K562 (cell line): Measurements from ENCODE around the gene CLEC3B. TPM values are rescaled to one million over a fixed set of nuclear protein-coding genes. Genes with fewer than 3 reads are reported as not detected.

Experiments
- ELK3 ChIP-seq: fragments of 450-650 bp; formaldehyde crosslinking; IDR thresholded peaks from 2 replicates; pipeline ENCODE4 v1.4.0; 2020; ENCODE audit warnings: mild to moderate bottlenecking
- HDGF ChIP-seq: fragments of 450-650 bp; IDR thresholded peaks from 2 replicates; pipeline ENCODE4 v1.6.1; 2016
- HMG20B ChIP-seq: fragments of 250-450 bp; sonication (Bioruptor Pico); IDR thresholded peaks from 2 replicates; pipeline ENCODE4 v1.5.0; 2021; ENCODE audit warnings: mild to moderate bottlenecking
- HMGXB4 ChIP-seq: sonication (generic); formaldehyde crosslinking; IDR thresholded peaks from 2 replicates; pipeline ENCODE4 v1.8.1; 2023; ENCODE audit warnings: mild to moderate bottlenecking, missing genetic modification reagents
- IRF2 ChIP-seq: sonication (generic); formaldehyde crosslinking; IDR thresholded peaks from 2 replicates; pipeline ENCODE4 v1.8.1; 2022; ENCODE audit warnings: mild to moderate bottlenecking, missing genetic modification reagents
- MTA1 ChIP-seq: fragments of 450-650 bp; IDR thresholded peaks from 2 replicates; pipeline ENCODE4 v1.6.1; 2017; ENCODE audit warnings: borderline replicate concordance
- PHB ChIP-seq: fragments of 250-450 bp; sonication (Bioruptor Pico); IDR thresholded peaks from 2 replicates; pipeline ENCODE4 v1.5.0; 2021
- PHF20 ChIP-seq: fragments of 450-650 bp; IDR thresholded peaks from 2 replicates; pipeline ENCODE4 v1.6.1; 2018; ENCODE audit not compliant: partially characterized antibody
- PHTF2 ChIP-seq: fragments of 250-450 bp; sonication (Bioruptor Pico); IDR thresholded peaks from 2 replicates; pipeline ENCODE4 v1.5.0; 2021; ENCODE audit warnings: mild to moderate bottlenecking
- PPARD ChIP-seq: fragments of 250-450 bp; sonication (Bioruptor Pico); IDR thresholded peaks from 2 replicates; pipeline ENCODE4 v1.8.0; 2022; ENCODE audit warnings: inconsistent platforms, mild to moderate bottlenecking, moderate library complexity
- PURB ChIP-seq: sonication (generic); formaldehyde crosslinking; IDR thresholded peaks from 2 replicates; pipeline ENCODE4 v1.9.0; 2021; ENCODE audit warnings: low read depth, mild to moderate bottlenecking, missing genetic modification reagents
- TEAD1 ChIP-seq, 2 experiments: fragments of 450-650 bp in 1 of 2; sonication (generic) in 1 of 2; formaldehyde crosslinking; IDR thresholded peaks; 2 replicates each; pipeline versions ENCODE4 v1.4.0 to v1.8.0; 2020 to 2022; ENCODE audit warnings: mild to moderate bottlenecking in 2 of 2, missing genetic modification reagents in 1 of 2
- THAP12 ChIP-seq: fragments of 250-450 bp; sonication (Bioruptor Pico); IDR thresholded peaks from 2 replicates; pipeline ENCODE4 v1.9.0; 2021; ENCODE audit warnings: mild to moderate bottlenecking, inconsistent platforms
- THRA ChIP-seq: fragments of 450-650 bp; IDR thresholded peaks from 2 replicates; pipeline ENCODE4 v1.6.1; 2017; ENCODE audit warnings: mild to moderate bottlenecking, moderate library complexity
- ZNF121 ChIP-seq: sonication (generic); formaldehyde crosslinking; conservative IDR thresholded peaks from 2 replicates; pipeline ENCODE4 v1.8.0; 2022; ENCODE audit warnings: missing genetic modification reagents
- ZNF609 ChIP-seq: sonication (generic); formaldehyde crosslinking; IDR thresholded peaks from 2 replicates; pipeline ENCODE4 v1.8.1; 2023; ENCODE audit warnings: missing genetic modification reagents, mild to moderate bottlenecking, borderline replicate concordance
- ZNF764 ChIP-seq: fragments of 250-450 bp; sonication (Bioruptor Pico); IDR thresholded peaks from 2 replicates; pipeline ENCODE4 v1.4.0; 2020; ENCODE audit warnings: low read depth, mild to moderate bottlenecking, moderate library complexity
- ZNF830 ChIP-seq: fragments of 250-450 bp; sonication (Bioruptor Pico); IDR thresholded peaks from 2 replicates; pipeline ENCODE4 v1.5.0; 2021; ENCODE audit warnings: mild to moderate bottlenecking
- polyA plus RNA-seq, 8 experiments: library from polyadenylated mRNA; depleted of rRNA in 4 of 8; stranded (reverse) in 5 of 8; unstranded in 3 of 8; fragments of >200 nt; fragmentation: Nextera tagmentation in 2 of 8; fragmentation: Illumina TruSeq in 1 of 8; extraction: Ambion mirVana in 2 of 8; extraction: Trizol in 1 of 8; gene quantifications; 2 replicates each; pipeline versions ENCODE4 v1.2.1 to v1.2.3, GENCODE V29; 2011 to 2014; ENCODE audit warnings: inconsistent platforms in 1 of 8, missing spikeins in 1 of 8
- total RNA-seq, 7 experiments: library from RNA; depleted of rRNA in 6 of 7; stranded (reverse); fragments of >200 nt in 6 of 7; fragmentation: Illumina TruSeq in 2 of 7; extraction: Trizol in 2 of 7; gene quantifications; 2 replicates each; pipeline versions ENCODE4 v1.2.1 to v1.2.3, GENCODE V29; 2011 to 2021; ENCODE audit warnings: low replicate concordance in 1 of 7

Gene CLEC3B
- total and polyA plus RNA-seq, 9 of the 15 experiments (the other 6 are each of a cell fraction or from before 2014, with no cell fraction given), result not detected

GRCh38 chr3:45043728-45044299 lies 17.7 kb downstream of the CLEC3B start (continued):
- TF ChIP-seq MTA1 (no peak), PHF20 (no peak), PHB (CRISPR knock-in tag) (no peak), THRA (no peak), IRF2 (no peak), TEAD1 (CRISPR knock-in tag; IDR thresholded peaks at IDR 0.05) (0 out of 4 replicates have a peak, but pooled peaks of 1 of the 2 experiments have one; percentile 47), PURB (CRISPR knock-in tag) (no peak), ZNF764 (CRISPR knock-in tag) (no peak), ZNF609 (CRISPR knock-in tag) (no peak), PHTF2 (CRISPR knock-in tag) (no peak), ZNF121 (no peak), HMGXB4 (no peak), PPARD (no peak), HMG20B (CRISPR knock-in tag) (no peak), THAP12 (no peak), ELK3 (no peak), ZNF830 (no peak), HDGF (no peak)
